AG04449 (cell line): ENCODE measurements around the gene NBDY.
"Not testable (repeated sequence)": the region's sequence is repeated elsewhere in the genome, so short reads cannot be mapped to it uniquely, and the experiment has no call there.

Experiments
- CTCF ChIA-PET: fragments of 350-600 bp; formaldehyde crosslinking; extraction: SDS; loops from one replicate; lab custom pipeline; 2021; ENCODE audit warnings: antibody characterized with exemption; lab: Yijun Ruan, JAX
- POLR2A ChIA-PET: fragments of 400-600, 350-600 bp; formaldehyde crosslinking; extraction: SDS; loops from one replicate; lab custom pipeline; 2020; ENCODE audit warnings: antibody characterized with exemption, inconsistent platforms; lab: Yijun Ruan, JAX
- DNase-seq: peaks from one replicate; pipeline ENCODE4 v3.0.0-alpha.2; 2010; ENCODE audit warnings: low read depth, low spot score
- H3K4me3 ChIP-seq: 2 replicates; pipeline ENCODE4 v1.5.1; 2011; ENCODE audit warnings: low read depth, mild to moderate bottlenecking, control low read depth, low read length
- TF ChIP-seq, protein P1 (sequence below): IDR thresholded peaks from one replicate; pipeline ENCODE4 v1.5.1; 2011; ENCODE audit warnings: mild to moderate bottlenecking, moderate library complexity, low read length, control low read depth, inconsistent platforms; ENCODE audit not compliant: insufficient read depth; ENCODE audit errors: missing control alignments

NBDY gene, protein sequence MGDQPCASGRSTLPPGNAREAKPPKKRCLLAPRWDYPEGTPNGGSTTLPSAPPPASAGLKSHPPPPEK

GRCh38 chrX:56729152-56729850, at the start of gene NBDY:
NBDY (plus strand) TSS chrX:56729243; CDS start chrX:56729354, 111 bp downstream.
- ChIA-PET POLR2A (no interaction called here), CTCF (interaction anchor here (0.7 to 2.7 kb wide), 3 partner anchors 10 to 445 kb away, joined by 3 to 6 read pairs (median 4); no protein-coding TSS in a partner anchor)
- no peak for DNase-seq
- TF ChIP-seq, protein P1, sequence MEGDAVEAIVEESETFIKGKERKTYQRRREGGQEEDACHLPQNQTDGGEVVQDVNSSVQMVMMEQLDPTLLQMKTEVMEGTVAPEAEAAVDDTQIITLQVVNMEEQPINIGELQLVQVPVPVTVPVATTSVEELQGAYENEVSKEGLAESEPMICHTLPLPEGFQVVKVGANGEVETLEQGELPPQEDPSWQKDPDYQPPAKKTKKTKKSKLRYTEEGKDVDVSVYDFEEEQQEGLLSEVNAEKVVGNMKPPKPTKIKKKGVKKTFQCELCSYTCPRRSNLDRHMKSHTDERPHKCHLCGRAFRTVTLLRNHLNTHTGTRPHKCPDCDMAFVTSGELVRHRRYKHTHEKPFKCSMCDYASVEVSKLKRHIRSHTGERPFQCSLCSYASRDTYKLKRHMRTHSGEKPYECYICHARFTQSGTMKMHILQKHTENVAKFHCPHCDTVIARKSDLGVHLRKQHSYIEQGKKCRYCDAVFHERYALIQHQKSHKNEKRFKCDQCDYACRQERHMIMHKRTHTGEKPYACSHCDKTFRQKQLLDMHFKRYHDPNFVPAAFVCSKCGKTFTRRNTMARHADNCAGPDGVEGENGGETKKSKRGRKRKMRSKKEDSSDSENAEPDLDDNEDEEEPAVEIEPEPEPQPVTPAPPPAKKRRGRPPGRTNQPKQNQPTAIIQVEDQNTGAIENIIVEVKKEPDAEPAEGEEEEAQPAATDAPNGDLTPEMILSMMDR: no peak
- H3K4me3 ChIP-seq: peak within 1 kb of the TSS; percentile 68

- DNase-seq, CTCF ChIA-PET, H3K4me3 ChIP-seq, POLR2A ChIA-PET: not testable (repeated sequence)
Measured at GRCh38 chrX:56704530-56704929, 24.5 kb upstream of the NBDY start.

DNA sequence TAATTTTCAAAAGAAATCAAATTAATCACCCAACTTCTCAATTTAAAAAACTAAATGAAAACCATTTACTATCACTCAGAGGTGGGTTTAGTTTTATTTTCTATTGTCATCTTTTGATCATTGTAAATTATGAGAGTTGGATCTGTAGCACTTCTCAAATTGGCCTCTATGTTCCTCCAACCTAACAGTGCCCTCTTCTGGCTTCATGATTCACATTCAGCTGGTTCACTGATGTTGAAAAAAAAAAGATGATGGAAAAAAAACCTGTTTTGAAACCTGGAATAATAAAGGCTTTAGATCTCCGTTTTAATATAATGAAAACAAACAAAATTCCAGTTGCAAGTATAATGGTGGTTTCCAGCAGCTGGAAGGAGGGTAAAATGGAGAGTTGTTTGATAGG, 2.4 kb upstream of the NBDY start:
- TF ChIP-seq, protein P1: peak; percentile 40
- ChIA-PET CTCF (interaction anchor here (0.7 to 2.8 kb wide), 7 partner anchors 122 to 1595 kb away, joined by 3 to 37 read pairs (median 5); no protein-coding TSS in a partner anchor), POLR2A (no interaction called here)
- DNase-seq: no peak
- H3K4me3 ChIP-seq: no peak overlapping the region

DNA sequence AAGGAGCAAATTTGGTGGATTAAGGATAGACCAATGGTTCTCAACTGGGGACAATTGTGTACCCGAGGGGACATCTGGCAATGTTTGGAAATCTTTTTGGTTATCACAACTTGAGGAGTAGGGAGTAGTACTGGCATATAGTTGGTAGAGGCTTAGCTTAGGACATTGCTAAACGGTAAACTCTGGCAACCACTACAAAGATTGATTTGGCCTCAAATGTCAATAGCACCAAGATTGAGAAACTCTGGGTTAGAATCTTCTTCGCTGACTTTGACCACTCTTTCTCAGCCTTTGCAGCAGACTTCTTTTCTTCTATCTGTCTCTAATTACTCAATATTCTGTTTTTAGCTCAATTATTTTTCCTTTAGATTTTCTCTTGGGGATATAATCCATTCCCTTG, 1.5 kb upstream of the NBDY start:
- CTCF ChIA-PET: interaction anchor here (0.6 to 2.8 kb wide), 8 partner anchors 9 to 481 kb away, joined by 3 to 37 read pairs (median 4); no protein-coding TSS in a partner anchor

GRCh38 chrX:56728321-56728720, 722 bp upstream of the NBDY start:
- DNase-seq: no peak
- TF ChIP-seq, protein P1: no peak
- POLR2A ChIA-PET: no interaction called here
- peak overlapping the region; percentile 68 for H3K4me3 ChIP-seq
- CTCF ChIA-PET: interaction anchor here (0.6 to 2.8 kb wide), 9 partner anchors 9 to 480 kb away, joined by 3 to 37 read pairs (median 3); no protein-coding TSS in a partner anchor

More for the DNA sequence above, 1.5 kb upstream of the NBDY start:
- TF ChIP-seq, protein P1: no peak
- H3K4me3 ChIP-seq: no peak overlapping the region
- DNase-seq: no peak
- POLR2A ChIA-PET: no interaction called here

DNA sequence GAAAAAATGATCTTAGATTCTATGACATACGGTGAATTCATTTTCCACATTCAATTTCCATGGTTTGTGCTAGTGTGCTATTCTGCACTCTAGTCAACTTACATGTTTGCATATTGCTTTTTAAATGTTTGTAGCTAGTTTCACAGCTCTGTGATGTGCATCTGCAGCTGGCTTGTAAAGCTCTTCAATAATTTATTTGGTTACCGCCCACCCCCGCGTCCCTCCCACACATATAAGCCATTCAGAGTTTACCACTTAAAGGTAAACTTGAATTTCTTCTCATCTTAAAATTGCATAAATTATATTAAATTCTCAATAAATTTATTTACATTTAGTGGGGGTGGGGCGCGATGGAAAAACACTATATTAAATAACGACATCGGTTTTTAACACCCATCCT, 291 bp upstream of the NBDY start:
- DNase-seq: no peak
- CTCF ChIA-PET: interaction anchor here (1.0 to 2.8 kb wide), 7 partner anchors 10 to 480 kb away, joined by 3 to 37 read pairs (median 4); no protein-coding TSS in a partner anchor
- TF ChIP-seq, protein P1: no peak
- H3K4me3 ChIP-seq: peak overlapping the region; percentile 68
- POLR2A ChIA-PET: no interaction called here
